GM10248 (cell line): ENCODE data around the gene LHPP.

Source experiments
- CTCF ChIA-PET: fragments of 300-600 bp; sonication (Branson Sonifier 250); formaldehyde crosslinking; extraction: SDS; loops from one replicate; lab custom pipeline; 2021; ENCODE audit warnings: antibody characterized with exemption; lab: Yijun Ruan, JAX
- POLR2A ChIA-PET: fragments of 350-650 bp; sonication (Branson Sonifier 250); formaldehyde crosslinking; extraction: SDS; loops from one replicate; lab custom pipeline; 2020; ENCODE audit warnings: antibody characterized with exemption; lab: Yijun Ruan, JAX
- DNase-seq: peaks from one replicate; pipeline ENCODE4 v3.0.0; 2012; ENCODE audit errors: extremely low spot score
- TF ChIP-seq, protein P1 (sequence below): IDR thresholded peaks from 2 replicates; pipeline ENCODE4 v1.5.1; 2012; ENCODE audit warnings: mild to moderate bottlenecking, low read depth; ENCODE audit errors: extremely low read depth, missing control alignments, control extremely low read depth

The LHPP gene

GRCh38 chr10:124624895-124625294 is 163.3 kb downstream of the LHPP start:
- ChIA-PET CTCF (interaction anchor here (1.2 kb wide), 1 partner anchor 9 kb away, joined by 3 read pairs; no protein-coding TSS in a partner anchor), POLR2A (no interaction called here)
- TF ChIP-seq, protein P1, sequence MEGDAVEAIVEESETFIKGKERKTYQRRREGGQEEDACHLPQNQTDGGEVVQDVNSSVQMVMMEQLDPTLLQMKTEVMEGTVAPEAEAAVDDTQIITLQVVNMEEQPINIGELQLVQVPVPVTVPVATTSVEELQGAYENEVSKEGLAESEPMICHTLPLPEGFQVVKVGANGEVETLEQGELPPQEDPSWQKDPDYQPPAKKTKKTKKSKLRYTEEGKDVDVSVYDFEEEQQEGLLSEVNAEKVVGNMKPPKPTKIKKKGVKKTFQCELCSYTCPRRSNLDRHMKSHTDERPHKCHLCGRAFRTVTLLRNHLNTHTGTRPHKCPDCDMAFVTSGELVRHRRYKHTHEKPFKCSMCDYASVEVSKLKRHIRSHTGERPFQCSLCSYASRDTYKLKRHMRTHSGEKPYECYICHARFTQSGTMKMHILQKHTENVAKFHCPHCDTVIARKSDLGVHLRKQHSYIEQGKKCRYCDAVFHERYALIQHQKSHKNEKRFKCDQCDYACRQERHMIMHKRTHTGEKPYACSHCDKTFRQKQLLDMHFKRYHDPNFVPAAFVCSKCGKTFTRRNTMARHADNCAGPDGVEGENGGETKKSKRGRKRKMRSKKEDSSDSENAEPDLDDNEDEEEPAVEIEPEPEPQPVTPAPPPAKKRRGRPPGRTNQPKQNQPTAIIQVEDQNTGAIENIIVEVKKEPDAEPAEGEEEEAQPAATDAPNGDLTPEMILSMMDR: no peak
- DNase-seq: no peak

DNA sequence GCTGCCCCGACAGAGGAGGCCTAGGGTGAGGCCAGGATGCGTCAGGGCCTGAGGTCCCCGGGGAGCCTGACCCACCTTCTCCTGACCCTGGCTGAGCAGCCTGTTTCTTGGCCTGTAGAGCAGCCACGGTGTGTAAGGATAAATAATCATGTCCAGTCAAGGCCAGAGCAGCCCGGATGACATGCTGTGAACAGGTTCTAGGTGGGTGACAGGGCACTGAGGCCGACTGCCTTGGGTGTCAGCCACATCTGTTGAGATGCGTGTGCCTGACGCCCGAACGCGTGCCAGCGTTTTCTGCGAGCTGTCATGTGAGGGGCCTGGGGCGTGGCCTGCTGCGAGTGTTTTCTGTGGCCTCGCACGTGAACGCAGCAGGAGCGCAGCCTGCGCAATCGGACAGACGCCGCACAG is 164.2 kb downstream of the LHPP start:
- TF ChIP-seq, protein P1: no peak
- no peak for DNase-seq
- ChIA-PET POLR2A (no interaction called here), CTCF (no interaction called here)

GRCh38 chr10:124626759-124627380 is 165.2 kb downstream of the LHPP start:
- ChIA-PET POLR2A (interaction anchor here (0.5 kb wide), 1 partner anchor 156 kb away, joined by 5 read pairs; no protein-coding TSS in a partner anchor), CTCF (interaction anchor here (0.6 to 3.5 kb wide), 4 partner anchors 10 to 118 kb away, joined by 3 to 16 read pairs (median 4); no protein-coding TSS in a partner anchor)
- TF ChIP-seq, protein P1: no peak
- DNase-seq: no peak

DNA sequence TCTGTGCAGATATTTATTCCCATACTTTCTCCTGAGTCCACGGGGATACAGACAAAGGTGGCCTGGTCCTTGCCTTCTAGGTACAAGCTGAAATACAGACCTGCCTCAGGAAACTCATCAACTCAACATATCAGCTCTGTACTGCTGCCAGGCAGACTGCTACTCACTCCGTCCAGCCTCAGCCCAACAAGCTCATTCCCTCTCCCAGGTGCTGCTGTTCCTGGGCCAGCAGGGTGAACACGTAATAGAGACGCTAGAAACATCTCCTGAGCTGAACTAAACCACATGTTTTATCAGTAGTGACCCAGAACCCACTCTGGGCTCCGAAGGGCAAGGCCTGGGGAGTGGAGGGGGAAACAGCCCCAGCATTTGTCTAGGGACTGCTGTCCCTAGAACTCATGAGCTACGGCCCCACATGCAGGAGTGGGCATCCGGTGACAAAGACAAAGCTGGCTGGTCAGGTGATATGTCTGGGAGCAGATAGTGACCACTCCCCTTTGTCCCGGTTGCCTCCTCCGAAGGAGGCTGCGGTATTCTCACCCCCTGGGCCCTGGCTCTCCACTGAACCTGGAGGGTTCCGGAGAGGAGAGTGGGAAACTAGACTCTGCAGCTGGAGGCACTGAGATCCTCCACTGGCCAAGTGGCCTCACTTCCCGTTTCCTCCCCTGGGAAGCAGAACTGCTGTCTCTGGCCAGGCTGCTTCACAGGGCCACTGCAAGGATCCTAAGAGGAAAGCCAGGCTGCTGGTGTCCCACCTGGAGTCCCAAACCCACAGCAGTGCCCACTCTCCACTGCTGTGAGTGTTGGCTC is 166.4 kb downstream of the LHPP start:
- TF ChIP-seq, protein P1: no peak
- DNase-seq: no peak
- ChIA-PET CTCF (interaction anchor here (1.0 to 3.5 kb wide), 5 partner anchors 8 to 113 kb away, joined by 3 to 16 read pairs (median 4); no protein-coding TSS in a partner anchor), POLR2A (interaction anchor here (0.5 kb wide), 1 partner anchor 155 kb away, joined by 5 read pairs; no protein-coding TSS in a partner anchor)

DNA sequence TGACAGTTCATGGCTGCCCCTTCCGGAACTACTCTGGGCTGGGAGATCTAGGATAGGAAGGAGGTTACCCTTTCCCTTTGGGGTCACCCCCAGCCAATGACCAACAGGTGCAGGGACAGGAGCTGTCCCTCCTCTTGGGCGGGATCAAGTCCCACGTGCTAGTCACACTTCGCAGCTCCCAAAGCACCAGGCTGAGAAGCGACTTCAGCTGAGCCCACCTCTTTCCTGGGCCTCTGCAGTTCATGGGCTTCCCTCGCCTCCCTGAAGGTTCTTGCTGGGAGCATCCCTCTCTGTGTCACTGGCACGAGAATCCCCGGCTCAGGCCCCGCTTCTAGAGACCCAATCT is 167.0 kb downstream of the LHPP start:
- POLR2A ChIA-PET: no interaction called here
- TF ChIP-seq, protein P1: no peak
- DNase-seq: no peak
- CTCF ChIA-PET: interaction anchor here (1.4 to 3.5 kb wide), 3 partner anchors 9 to 113 kb away, joined by 4 to 16 read pairs (median 7); no protein-coding TSS in a partner anchor

DNA sequence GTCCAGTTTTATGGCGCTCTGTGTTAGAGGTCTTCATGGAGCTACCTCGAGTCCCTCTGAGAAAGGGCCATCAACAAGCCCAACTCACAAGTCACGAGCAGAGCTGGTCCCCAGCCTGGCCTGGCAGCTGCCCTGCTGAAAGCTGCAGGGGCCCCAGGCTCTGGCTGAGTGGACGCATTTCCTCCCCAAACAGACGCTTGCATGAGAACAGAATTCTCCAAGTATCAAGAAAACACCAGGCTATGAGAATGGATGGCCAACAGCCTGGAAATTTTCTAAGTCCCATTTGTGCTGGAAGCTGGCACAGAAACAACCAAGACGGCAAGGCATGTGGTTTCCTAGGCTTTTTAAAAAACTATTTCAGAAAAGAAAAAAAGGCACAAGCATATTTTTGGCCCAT is 167.8 kb downstream of the LHPP start:
- POLR2A ChIA-PET: no interaction called here
- TF ChIP-seq, protein P1: no peak
- CTCF ChIA-PET: interaction anchor here (1.0 to 3.5 kb wide), 3 partner anchors 10 to 112 kb away, joined by 3 to 16 read pairs (median 7); no protein-coding TSS in a partner anchor
- DNase-seq: no peak
